Measurements from ENCODE around the gene NDUFAF3. TPM values are rescaled to one million over a fixed set of nuclear protein-coding genes. Genes with fewer than 3 reads are reported as not detected.
A peak's percentile ranks its signal among the peaks of the same experiment; 100 is the strongest.
"Not testable (repeated sequence)": the region's sequence is repeated elsewhere in the genome, so short reads cannot be mapped to it uniquely, and the experiment has no call there.

Gene NDUFAF3
- polyA plus RNA-seq, 3 donors: 42.1 to 93.4 (median 88.8) TPM

- Mint-ChIP-seq H3K4me1 (peaks cover 23% of the 10 kb centered on the region), H3K36me3 (peaks cover 10 to 21% of the 10 kb centered on the region in 2 donors), H3K4me3 (peak within 1 kb of the TSS; percentile 95 to 98), H3K9me3 (no peaks in the 10 kb centered on the region), H3K27ac (peak within 1 kb of the TSS; percentile 94 to 99 (median 99)), H3K27me3 (ENCODE audit: low read depth in 3 of 3) (peaks cover 0 to 2% (median 1%) of the 10 kb centered on the region in 3 donors)
- Histone ChIP-seq H3K27me3 (ENCODE audit: control insufficient read depth in 2 of 2, insufficient read depth in 2 of 2, low read length in 2 of 2) (no peaks in the 10 kb centered on the region), H3K4me1 (ENCODE audit: control insufficient read depth in 1 of 2, insufficient read depth in 2 of 2, low read length in 2 of 2) (peaks cover 20 to 34% of the 10 kb centered on the region in 2 donors), H3K4me2 (replicated peaks; ENCODE audit: extremely low read depth, low read length, poor library complexity, severe bottlenecking) (peak within 1 kb of the TSS; percentile 93), H3K4me3 (replicated peaks in 1 of 3; ENCODE audit: low read depth in 2 of 3, low read length in 3 of 3) (peak within 1 kb of the TSS; percentile 57 to 94 (median 93)), H4K20me1 (ENCODE audit: insufficient read depth, low read length) (peaks cover 18% of the 10 kb centered on the region), H2AFZ (ENCODE audit: insufficient read depth, low read depth, low read length, poor library complexity, severe bottlenecking) (peak within 1 kb of the TSS; percentile 94), H3K9ac (ENCODE audit: insufficient read depth, low read length, poor library complexity, severe bottlenecking) (peak within 1 kb of the TSS; percentile 90), H3K9me3 (replicated peaks in 1 of 2; ENCODE audit: control insufficient read depth in 1 of 2, insufficient read depth in 1 of 2, low read length in 2 of 2) (no peaks in the 10 kb centered on the region), H3K79me2 (ENCODE audit: insufficient read depth, low read length) (peaks cover 32% of the 10 kb centered on the region), H3K36me3 (replicated peaks in 1 of 2; ENCODE audit: control insufficient read depth in 1 of 2, insufficient read depth in 2 of 2, low read length in 2 of 2) (peaks cover 8 to 10% of the 10 kb centered on the region in 2 donors), H3K27ac (ENCODE audit: low read depth in 1 of 2, low read length in 2 of 2) (peak within 1 kb of the TSS; percentile 90 to 97)
- DNase-seq: peak; percentile 94 to 97 (median 95)
- intact Hi-C loops (cut with micrococcal nuclease): loop anchor here in 1 of 2 donors (2.0 kb wide), 1 partner anchor 18 kb away; no protein-coding TSS in a partner anchor
- WGBS (ENCODE audit: insufficient coverage): under 1% methylated on average over 59 of the region's 65 CpGs
- TF ChIP-seq CTCF (IDR thresholded peaks at IDR 0.05): peak; percentile 45
Observed at GRCh38 chr3:49007068-49007770, 14.7 kb upstream of the NDUFAF3 start, which contains the start of gene WDR6. WDR6 (plus strand) TSS chr3:49007391; CDS start chr3:49007432, 41 bp downstream.

GRCh38 chr3:49007771-49008528 is 14.0 kb upstream of the NDUFAF3 start:
- H3K36me3 Mint-ChIP-seq: peaks cover 7 to 28% of the 10 kb centered on the region in 2 donors
- no peaks in the 10 kb centered on the region for H3K27me3 ChIP-seq (ENCODE audit: control insufficient read depth in 2 of 2, insufficient read depth in 2 of 2, low read length in 2 of 2)
- 16% methylated on average over 28 of the region's 41 CpGs for WGBS (ENCODE audit: insufficient coverage)
- H3K4me1 Mint-ChIP-seq: peaks cover 23% of the 10 kb centered on the region
- DNase-seq: peak; percentile 75 to 84 (median 80)
- H3K9me3 Mint-ChIP-seq: no peaks in the 10 kb centered on the region
- peaks cover 39% of the 10 kb centered on the region for H3K79me2 ChIP-seq (ENCODE audit: insufficient read depth, low read length)
- peak overlapping the region; percentile 94 for H2AFZ ChIP-seq (ENCODE audit: insufficient read depth, low read depth, low read length, poor library complexity, severe bottlenecking)
- peak overlapping the region; percentile 95 to 98 for H3K4me3 Mint-ChIP-seq
- H3K36me3 ChIP-seq (replicated peaks in 1 of 2; ENCODE audit: control insufficient read depth in 1 of 2, insufficient read depth in 2 of 2, low read length in 2 of 2): peaks cover 15 to 18% of the 10 kb centered on the region in 2 donors
- intact Hi-C loops (cut with micrococcal nuclease): loop anchor here (1.0 to 2.0 kb wide), 2 partner anchors 12 to 19 kb away; no protein-coding TSS in a partner anchor
- peak overlapping the region; percentile 90 for H3K9ac ChIP-seq (ENCODE audit: insufficient read depth, low read length, poor library complexity, severe bottlenecking)
- no peaks in the 10 kb centered on the region for H3K9me3 ChIP-seq (replicated peaks in 1 of 2; ENCODE audit: control insufficient read depth in 1 of 2, insufficient read depth in 1 of 2, low read length in 2 of 2)
- peaks cover 0 to 1% (median 0%) of the 10 kb centered on the region in 3 donors for H3K27me3 Mint-ChIP-seq (ENCODE audit: low read depth in 3 of 3)
- peak overlapping the region; percentile 94 to 99 (median 99) for H3K27ac Mint-ChIP-seq
- TF ChIP-seq CTCF (IDR thresholded peaks at IDR 0.05): no peak
- H3K4me1 ChIP-seq (ENCODE audit: control insufficient read depth in 1 of 2, insufficient read depth in 2 of 2, low read length in 2 of 2): peaks cover 20 to 34% of the 10 kb centered on the region in 2 donors
- H3K4me2 ChIP-seq (replicated peaks; ENCODE audit: extremely low read depth, low read length, poor library complexity, severe bottlenecking): peak overlapping the region; percentile 93
- peak overlapping the region; percentile 90 to 97 for H3K27ac ChIP-seq (ENCODE audit: low read depth in 1 of 2, low read length in 2 of 2)
- peak overlapping the region; percentile 57 to 94 (median 93) for H3K4me3 ChIP-seq (replicated peaks in 1 of 3; ENCODE audit: low read depth in 2 of 3, low read length in 3 of 3)
- peaks cover 26% of the 10 kb centered on the region for H4K20me1 ChIP-seq (ENCODE audit: insufficient read depth, low read length)

GRCh38 chr3:49008627-49009026 is 13.3 kb upstream of the NDUFAF3 start:
- 71% methylated on average over 1 of the region's 5 CpGs for WGBS (ENCODE audit: insufficient coverage)
- Histone ChIP-seq H3K27ac (ENCODE audit: low read depth in 1 of 2, low read length in 2 of 2) (peak overlapping the region in 1 of 2 donors; percentile 48), H4K20me1 (ENCODE audit: insufficient read depth, low read length) (peaks cover 32% of the 10 kb centered on the region), H3K4me1 (ENCODE audit: control insufficient read depth in 1 of 2, insufficient read depth in 2 of 2, low read length in 2 of 2) (peaks cover 20 to 34% of the 10 kb centered on the region in 2 donors), H3K4me3 (replicated peaks in 1 of 3; ENCODE audit: low read depth in 2 of 3, low read length in 3 of 3) (peak overlapping the region in 1 of 3 experiments; percentile 93), H3K79me2 (ENCODE audit: insufficient read depth, low read length) (peaks cover 44% of the 10 kb centered on the region), H3K36me3 (replicated peaks in 1 of 2; ENCODE audit: control insufficient read depth in 1 of 2, insufficient read depth in 2 of 2, low read length in 2 of 2) (peaks cover 19 to 24% of the 10 kb centered on the region in 2 donors), H3K4me2 (replicated peaks; ENCODE audit: extremely low read depth, low read length, poor library complexity, severe bottlenecking) (peak overlapping the region; percentile 93)
- not testable (repeated sequence) for H2AFZ ChIP-seq (ENCODE audit: insufficient read depth, low read depth, low read length, poor library complexity, severe bottlenecking); H3K27me3 Mint-ChIP-seq (ENCODE audit: low read depth in 3 of 3); DNase-seq; H3K27me3 ChIP-seq (ENCODE audit: control insufficient read depth in 2 of 2, insufficient read depth in 2 of 2, low read length in 2 of 2); H3K9ac ChIP-seq (ENCODE audit: insufficient read depth, low read length, poor library complexity, severe bottlenecking); H3K9me3 ChIP-seq (replicated peaks in 1 of 2; ENCODE audit: control insufficient read depth in 1 of 2, insufficient read depth in 1 of 2, low read length in 2 of 2); H3K9me3 Mint-ChIP-seq
- peak overlapping the region; percentile 81 to 99 (median 94) for H3K27ac Mint-ChIP-seq
- peak overlapping the region; percentile 95 to 98 for H3K4me3 Mint-ChIP-seq
- H3K4me1 Mint-ChIP-seq: peaks cover 23% of the 10 kb centered on the region
- peaks cover 9 to 35% of the 10 kb centered on the region in 2 donors for H3K36me3 Mint-ChIP-seq
- intact Hi-C loops (cut with micrococcal nuclease): loop anchor here in 1 of 2 donors (1.0 kb wide), 1 partner anchor 12 kb away; no protein-coding TSS in a partner anchor
